Mammary epithelial cell (primary cell): ENCODE measurements around the gene ZBTB20.

Experiments used
- CTCF ChIP-seq, 2 donors: IDR thresholded peaks in 1 of 2; conservative IDR thresholded peaks in 1 of 2; 2 replicates each; pipeline ENCODE4 v1.5.1; 2011 to 2012; ENCODE audit warnings: inconsistent platforms in 2 of 2, low read length in 2 of 2, mild to moderate bottlenecking in 2 of 2, control low read depth in 1 of 2, low read depth in 1 of 2; ENCODE audit not compliant: insufficient read depth in 1 of 2; ENCODE audit errors: extremely low read depth in 1 of 2
- EZH2 ChIP-seq: IDR thresholded peaks from 2 replicates; pipeline ENCODE4 v1.6.1; 2012; ENCODE audit warnings: low read length, inconsistent platforms, borderline replicate concordance

GRCh38 chr3:114285648-114286230 is 861.3 kb downstream of the ZBTB20 start:
- TF ChIP-seq CTCF (conservative IDR thresholded peaks at IDR 0.05 in 1 of 2, IDR thresholded peaks at IDR 0.05 in 1 of 2; ENCODE audit: extremely low read depth in 1 of 2, insufficient read depth in 1 of 2, low read depth in 1 of 2, low read length in 2 of 2) (no peak), EZH2 (no peak)
